Prostate gland (tissue), 2 donors: ENCODE results near the gene RAB37.

Experiments
- CTCF ChIP-seq, 4 experiments: fragments of 200-600 bp in 2 of 4; fragments of 450-650 bp in 2 of 4; sonication (generic) in 2 of 4; IDR thresholded peaks; 1 replicate in 3 of 4; 2 replicates in 1 of 4; pipeline ENCODE4 v1.5.1; 2016 to 2019; ENCODE audit warnings: antibody characterized with exemption in 4 of 4, mild to moderate bottlenecking in 2 of 4, moderate library complexity in 2 of 4
- POLR2A ChIP-seq: fragments of 450-650 bp; IDR thresholded peaks from one replicate; pipeline ENCODE4 v1.6.1; 2016; ENCODE audit warnings: antibody characterized with exemption, mild to moderate bottlenecking
- POLR2AphosphoS5 ChIP-seq: sonication (generic); formaldehyde crosslinking; IDR thresholded peaks from one replicate; pipeline ENCODE4 v1.6.1; 2017; ENCODE audit warnings: antibody characterized with exemption

GRCh38 chr17:74697515-74697914, 39.5 kb upstream of the RAB37 start:
- TF ChIP-seq CTCF (IDR thresholded peaks at IDR 0.05) (no peak), POLR2AphosphoS5 (no peak), POLR2A (no peak)
